T-helper 1 cell treated with Interleukin-12 subunit alpha and Interleukin-12 subunit beta and Interleukin-4 antibody, amounts not matched to agents 30 μg/mL and 1 μg/mL, for 36 hours (primary cell): Measurements from ENCODE around the gene RNF114.
A peak's percentile ranks its signal among the peaks of the same experiment; 100 is the strongest.

Experiments
- H3K27ac Mint-ChIP-seq: one replicate; pipeline ENCODE4 v1.8.0; 2021; ENCODE audit warnings: mild to moderate bottlenecking, mixed read lengths
- H3K27me3 Mint-ChIP-seq: one replicate; pipeline ENCODE4 v1.8.0; 2021; ENCODE audit warnings: low read depth, mixed read lengths
- H3K36me3 Mint-ChIP-seq: one replicate; pipeline ENCODE4 v1.8.0; 2021; ENCODE audit warnings: low read depth, mixed read lengths
- H3K4me1 Mint-ChIP-seq: one replicate; pipeline ENCODE4 v1.8.0; 2021; ENCODE audit warnings: low read depth, mixed read lengths
- H3K4me3 Mint-ChIP-seq: one replicate; pipeline ENCODE4 v1.8.0; 2021; ENCODE audit warnings: mild to moderate bottlenecking, moderate library complexity, mixed read lengths
- H3K9me3 Mint-ChIP-seq: one replicate; pipeline ENCODE4 v1.8.0; 2021; ENCODE audit warnings: mixed read lengths

The RNF114 gene

DNA sequence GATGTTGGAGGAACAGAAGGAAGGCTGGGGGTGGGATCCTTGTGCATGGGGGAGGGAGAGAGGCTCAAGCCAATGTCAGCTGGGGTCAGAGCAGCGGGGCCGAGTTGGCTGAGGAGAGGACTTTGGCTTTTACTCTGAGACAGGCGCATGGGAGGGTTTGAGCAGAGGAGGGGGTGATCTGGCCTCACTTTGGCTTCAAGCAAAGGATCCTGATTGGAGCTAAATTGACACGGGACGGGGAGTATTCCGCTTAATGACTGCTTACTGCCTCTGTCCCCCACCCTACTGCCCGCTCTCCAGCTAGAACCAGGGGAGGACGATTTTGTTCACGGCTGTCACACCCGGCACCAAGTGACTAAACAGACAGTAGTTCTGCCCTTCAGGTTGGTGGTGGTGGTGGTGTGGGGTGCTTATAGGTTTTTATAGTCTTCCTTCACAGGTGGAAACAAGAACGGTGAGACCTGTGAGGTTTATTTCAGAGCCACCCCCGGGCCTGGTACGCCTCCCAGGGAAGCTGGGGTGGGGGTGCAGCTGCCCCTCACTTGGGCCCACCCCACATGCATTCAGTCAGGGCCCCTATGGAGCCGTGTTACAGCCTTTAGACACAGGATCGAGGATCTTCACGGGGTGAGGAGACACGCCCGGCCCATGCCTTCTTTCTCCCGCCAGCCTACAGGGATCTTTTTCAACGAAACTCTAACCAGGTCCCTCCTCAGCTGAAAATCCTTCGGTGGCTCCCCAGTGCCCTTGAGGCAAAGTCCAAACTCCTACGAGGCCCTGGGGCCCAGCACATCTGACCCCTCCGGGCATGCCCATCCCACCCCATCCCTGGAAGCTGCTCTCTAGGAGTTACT is 45.2 kb downstream of the RNF114 start:
- H3K4me1 Mint-ChIP-seq, result peaks cover 15% of the 10 kb centered on the region
- peaks cover 30% of the 10 kb centered on the region for H3K27me3 Mint-ChIP-seq
- peak overlapping the region; percentile 58 for H3K4me3 Mint-ChIP-seq
- H3K9me3 Mint-ChIP-seq, result no peaks in the 10 kb centered on the region
- H3K27ac Mint-ChIP-seq, result no peak overlapping the region
- H3K36me3 Mint-ChIP-seq, result no peaks in the 10 kb centered on the region

- peaks cover 15% of the 10 kb centered on the region for H3K4me1 Mint-ChIP-seq
- no peaks in the 10 kb centered on the region for H3K9me3 Mint-ChIP-seq
- H3K4me3 Mint-ChIP-seq, result peak overlapping the region; percentile 58
- H3K36me3 Mint-ChIP-seq, result no peaks in the 10 kb centered on the region
- H3K27ac Mint-ChIP-seq, result no peak overlapping the region
- H3K27me3 Mint-ChIP-seq, result peaks cover 30% of the 10 kb centered on the region
Observed at GRCh38 chr20:49982072-49982345, 45.8 kb downstream of the RNF114 start.

DNA sequence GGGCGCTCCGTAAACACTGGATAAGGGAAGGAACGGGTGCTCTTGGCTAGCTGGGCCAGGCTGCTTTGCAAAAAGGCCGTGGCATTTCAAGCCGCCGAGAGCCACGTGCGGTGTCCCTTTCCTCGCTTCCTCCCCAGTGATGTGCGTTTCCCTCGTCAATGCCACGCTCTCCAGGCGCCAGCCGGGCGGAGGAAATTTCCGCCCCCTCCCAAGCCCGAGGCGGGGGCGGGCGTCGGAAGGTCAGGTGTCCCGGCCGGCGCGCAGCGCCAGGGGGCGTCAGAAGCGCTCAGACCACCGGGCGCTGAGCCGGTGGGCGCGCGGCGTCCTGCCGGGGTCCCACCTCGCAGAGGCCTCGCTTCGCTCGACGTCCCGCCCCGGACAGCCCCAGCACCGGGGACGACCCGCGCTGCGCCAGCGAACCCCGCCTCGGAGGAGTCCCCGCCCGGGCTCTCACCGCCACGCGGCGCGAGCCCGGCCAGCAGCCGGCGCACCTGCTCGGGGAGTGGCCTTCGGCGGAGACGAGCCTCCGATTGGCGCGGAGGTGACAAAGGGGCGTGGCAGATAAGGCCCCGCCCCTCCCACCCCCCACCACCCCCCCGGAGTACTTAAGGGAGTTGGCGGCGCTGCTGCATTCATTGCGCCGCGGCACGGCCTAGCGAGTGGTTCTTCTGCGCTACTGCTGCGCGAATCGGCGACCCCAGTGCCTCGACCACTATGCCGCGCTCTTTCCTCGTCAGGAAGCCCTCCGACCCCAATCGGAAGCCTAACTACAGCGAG is 46.3 kb downstream of the RNF114 start, which contains the start of gene SNAI1:
TSS of gene SNAI1 (plus strand) at position 635 of the 777 bp plus-strand sequence. CDS start at position 715, 80 bp downstream.
- H3K4me1 Mint-ChIP-seq, result peaks cover 15% of the 10 kb centered on the region
- no peaks in the 10 kb centered on the region for H3K36me3 Mint-ChIP-seq
- peak within 1 kb of the TSS; percentile 58 for H3K4me3 Mint-ChIP-seq
- peaks cover 27% of the 10 kb centered on the region for H3K27me3 Mint-ChIP-seq
- H3K9me3 Mint-ChIP-seq, result no peaks in the 10 kb centered on the region
- H3K27ac Mint-ChIP-seq, result no peak within 1 kb of the TSS

DNA sequence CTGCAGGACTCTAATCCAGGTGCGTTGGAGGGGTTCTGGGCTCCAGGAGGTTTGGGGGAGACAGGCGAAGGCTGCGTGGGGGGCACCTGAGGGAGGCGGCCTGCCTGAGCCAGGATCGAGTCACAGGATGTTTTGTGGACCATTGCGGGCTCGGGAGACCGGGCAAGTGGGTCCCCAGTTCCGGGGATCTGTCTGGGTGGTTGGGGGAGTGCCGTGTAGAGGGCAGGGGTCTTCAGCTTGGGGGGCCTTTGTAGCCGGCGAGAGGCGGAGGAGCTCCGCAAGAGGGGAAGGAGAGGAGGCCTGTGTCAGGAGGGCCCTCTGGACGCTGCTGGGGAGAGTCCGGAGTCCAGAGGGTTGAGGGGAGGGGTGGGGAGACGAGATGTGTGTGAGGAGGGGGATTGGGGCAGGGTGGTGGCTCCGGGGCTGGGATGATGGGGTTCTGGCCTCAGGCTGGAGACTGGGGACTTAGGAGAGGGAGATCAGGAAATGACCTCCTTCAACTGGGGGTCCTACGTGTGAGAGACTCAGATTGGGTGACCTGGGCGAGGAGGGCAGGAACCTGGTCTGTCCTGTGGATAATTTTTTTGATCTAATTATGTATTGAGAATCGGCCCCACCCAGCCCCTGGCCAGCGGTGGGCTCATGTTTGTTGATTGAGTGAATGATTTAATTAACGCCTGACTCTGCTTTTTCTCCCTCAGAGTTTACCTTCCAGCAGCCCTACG is 47.1 kb downstream of the RNF114 start:
- H3K27ac Mint-ChIP-seq, result no peak overlapping the region
- peaks cover 15% of the 10 kb centered on the region for H3K4me1 Mint-ChIP-seq
- H3K4me3 Mint-ChIP-seq, result peak overlapping the region; percentile 7

GRCh38 chr20:49983848-49984408 is 47.7 kb downstream of the RNF114 start:
- H3K4me1 Mint-ChIP-seq, result peaks cover 15% of the 10 kb centered on the region
- no peaks in the 10 kb centered on the region for H3K36me3 Mint-ChIP-seq
- H3K27ac Mint-ChIP-seq, result no peak overlapping the region
- H3K4me3 Mint-ChIP-seq, result peak overlapping the region; percentile 68
- no peaks in the 10 kb centered on the region for H3K9me3 Mint-ChIP-seq
- peaks cover 27% of the 10 kb centered on the region for H3K27me3 Mint-ChIP-seq

More for the DNA sequence above, 47.1 kb downstream of the RNF114 start:
- no peaks in the 10 kb centered on the region for H3K36me3 Mint-ChIP-seq
- no peaks in the 10 kb centered on the region for H3K9me3 Mint-ChIP-seq
- peaks cover 27% of the 10 kb centered on the region for H3K27me3 Mint-ChIP-seq

DNA sequence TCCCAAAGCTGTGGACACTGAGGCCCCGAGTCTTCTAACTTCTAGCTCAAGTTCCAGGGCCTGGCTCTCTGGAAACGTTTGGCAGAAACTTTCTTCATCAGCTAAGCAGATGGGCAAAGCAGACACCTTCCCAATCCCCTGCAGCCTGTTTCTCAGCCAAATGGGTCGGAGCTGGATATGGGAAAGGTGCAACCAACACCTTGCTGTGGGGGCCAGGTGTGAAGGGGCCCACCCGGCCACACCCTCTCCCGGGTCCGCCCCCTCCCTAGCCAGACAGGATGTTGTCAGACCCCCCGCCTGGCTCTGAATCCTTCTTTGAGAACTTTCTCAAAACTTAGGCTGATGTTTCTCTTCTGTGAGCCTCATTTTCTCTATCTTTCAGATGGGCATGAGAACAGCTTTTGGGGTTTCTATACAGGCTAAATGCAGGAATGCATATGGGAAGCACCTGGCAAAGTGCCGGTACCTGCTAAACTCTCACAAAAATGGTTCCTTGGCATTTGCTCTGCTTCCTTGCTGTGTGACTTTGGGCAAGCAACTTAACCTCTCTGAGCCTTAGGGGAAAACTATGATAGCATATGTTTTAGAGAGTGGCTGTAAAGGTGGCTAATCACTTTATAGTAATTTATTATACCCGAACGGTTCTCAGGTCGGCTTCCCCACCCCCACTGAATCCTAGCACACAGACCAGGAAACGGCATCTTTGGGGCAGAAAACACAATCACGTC is 48.4 kb downstream of the RNF114 start:
- Mint-ChIP-seq H3K27me3 (peaks cover 25% of the 10 kb centered on the region), H3K9me3 (no peaks in the 10 kb centered on the region), H3K4me1 (peaks cover 15% of the 10 kb centered on the region), H3K4me3 (no peak overlapping the region), H3K36me3 (no peaks in the 10 kb centered on the region), H3K27ac (no peak overlapping the region)

- H3K4me3 Mint-ChIP-seq, result no peak overlapping the region
- peaks cover 19% of the 10 kb centered on the region for H3K27me3 Mint-ChIP-seq
- H3K36me3 Mint-ChIP-seq, result no peaks in the 10 kb centered on the region
- no peaks in the 10 kb centered on the region for H3K9me3 Mint-ChIP-seq
- H3K27ac Mint-ChIP-seq, result no peak overlapping the region
- H3K4me1 Mint-ChIP-seq, result peaks cover 15% of the 10 kb centered on the region
Observed at GRCh38 chr20:49985157-49985556, 49.0 kb downstream of the RNF114 start.

- H3K4me1 Mint-ChIP-seq, result peaks cover 15% of the 10 kb centered on the region
- H3K27me3 Mint-ChIP-seq, result peaks cover 16% of the 10 kb centered on the region
- no peaks in the 10 kb centered on the region for H3K9me3 Mint-ChIP-seq
- H3K36me3 Mint-ChIP-seq, result no peaks in the 10 kb centered on the region
- H3K4me3 Mint-ChIP-seq, result no peak overlapping the region
- no peak overlapping the region for H3K27ac Mint-ChIP-seq
Observed at GRCh38 chr20:49985617-49986016, 49.4 kb downstream of the RNF114 start.

DNA sequence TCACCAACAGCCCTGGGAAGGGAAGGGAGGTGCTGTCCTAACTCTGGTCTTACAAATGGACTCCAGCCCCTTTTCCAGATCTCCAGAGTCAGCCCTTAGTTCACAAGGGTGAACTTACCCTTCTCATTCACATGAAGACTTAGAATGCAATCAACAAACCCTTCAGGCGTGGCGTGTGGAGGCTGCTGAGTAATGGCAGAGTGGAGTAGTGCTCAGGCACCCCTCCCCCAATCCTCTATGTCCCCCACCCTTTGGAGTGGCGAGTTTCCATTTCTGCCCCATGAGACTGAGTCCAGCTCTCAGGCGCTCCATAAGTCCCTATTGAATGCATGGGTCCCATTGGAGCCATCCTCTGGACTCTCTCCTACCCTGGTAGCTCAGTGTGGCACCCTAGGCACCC is 49.9 kb downstream of the RNF114 start:
- Mint-ChIP-seq H3K27me3 (peaks cover 12% of the 10 kb centered on the region), H3K27ac (no peak overlapping the region), H3K9me3 (no peaks in the 10 kb centered on the region), H3K4me3 (no peak overlapping the region), H3K36me3 (no peaks in the 10 kb centered on the region), H3K4me1 (peaks cover 15% of the 10 kb centered on the region)

DNA sequence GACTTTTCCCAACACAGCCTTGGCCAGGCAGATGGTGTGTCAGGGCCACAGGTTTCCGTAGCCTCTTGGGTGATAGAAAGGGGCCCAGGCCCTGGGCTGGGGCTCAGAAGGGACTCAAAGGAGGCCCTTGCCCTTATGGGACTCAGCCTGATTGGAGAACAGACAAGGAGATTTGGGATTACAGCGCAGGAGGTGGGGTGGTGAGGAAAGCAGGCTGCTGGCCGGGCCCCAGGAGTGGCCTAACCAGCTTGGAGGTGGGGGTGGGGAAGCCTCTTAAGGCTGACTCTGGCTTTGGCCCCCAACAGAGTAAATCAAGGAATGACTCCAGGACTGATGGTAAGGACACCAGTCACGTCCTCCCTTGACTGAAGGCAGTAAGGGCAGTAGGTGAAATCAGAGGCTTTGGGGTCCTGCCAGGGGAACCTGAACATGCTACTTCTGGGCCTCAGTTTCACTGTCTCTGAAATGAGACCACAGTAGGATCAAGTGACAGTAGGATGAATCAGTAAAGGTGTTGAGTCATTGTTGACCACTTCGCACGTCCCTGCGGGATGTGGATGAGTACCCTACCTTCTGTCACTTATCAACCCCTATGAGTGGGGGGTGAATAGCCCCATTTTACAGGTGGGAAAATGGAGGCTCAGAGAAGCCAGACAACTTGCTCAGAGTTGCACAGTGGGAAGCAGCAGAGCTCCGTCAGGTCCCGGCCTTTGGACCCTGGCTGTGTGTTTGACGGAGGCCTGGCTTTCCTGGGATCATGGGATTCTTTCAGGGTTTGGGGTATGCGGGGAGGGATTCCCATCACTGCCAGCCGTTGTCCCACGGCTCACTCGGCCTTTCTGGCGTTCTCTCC is 51.0 kb downstream of the RNF114 start:
- peaks cover 12% of the 10 kb centered on the region for H3K4me1 Mint-ChIP-seq
- H3K9me3 Mint-ChIP-seq, result no peaks in the 10 kb centered on the region
- peaks cover 1% of the 10 kb centered on the region for H3K27me3 Mint-ChIP-seq
- no peak overlapping the region for H3K4me3 Mint-ChIP-seq
- H3K27ac Mint-ChIP-seq, result no peak overlapping the region
- H3K36me3 Mint-ChIP-seq, result no peaks in the 10 kb centered on the region

DNA sequence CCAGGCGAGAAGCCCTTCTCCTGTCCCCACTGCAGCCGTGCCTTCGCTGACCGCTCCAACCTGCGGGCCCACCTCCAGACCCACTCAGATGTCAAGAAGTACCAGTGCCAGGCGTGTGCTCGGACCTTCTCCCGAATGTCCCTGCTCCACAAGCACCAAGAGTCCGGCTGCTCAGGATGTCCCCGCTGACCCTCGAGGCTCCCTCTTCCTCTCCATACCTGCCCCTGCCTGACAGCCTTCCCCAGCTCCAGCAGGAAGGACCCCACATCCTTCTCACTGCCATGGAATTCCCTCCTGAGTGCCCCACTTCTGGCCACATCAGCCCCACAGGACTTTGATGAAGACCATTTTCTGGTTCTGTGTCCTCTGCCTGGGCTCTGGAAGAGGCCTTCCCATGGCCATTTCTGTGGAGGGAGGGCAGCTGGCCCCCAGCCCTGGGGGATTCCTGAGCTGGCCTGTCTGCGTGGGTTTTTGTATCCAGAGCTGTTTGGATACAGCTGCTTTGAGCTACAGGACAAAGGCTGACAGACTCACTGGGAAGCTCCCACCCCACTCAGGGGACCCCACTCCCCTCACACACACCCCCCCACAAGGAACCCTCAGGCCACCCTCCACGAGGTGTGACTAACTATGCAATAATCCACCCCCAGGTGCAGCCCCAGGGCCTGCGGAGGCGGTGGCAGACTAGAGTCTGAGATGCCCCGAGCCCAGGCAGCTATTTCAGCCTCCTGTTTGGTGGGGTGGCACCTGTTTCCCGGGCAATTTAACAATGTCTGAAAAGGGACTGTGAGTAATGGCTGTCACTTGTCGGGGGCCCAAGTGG is 51.9 kb downstream of the RNF114 start:
- H3K36me3 Mint-ChIP-seq, result no peaks in the 10 kb centered on the region
- no peak overlapping the region for H3K4me3 Mint-ChIP-seq
- H3K9me3 Mint-ChIP-seq, result no peaks in the 10 kb centered on the region
- H3K4me1 Mint-ChIP-seq, result peaks cover 7% of the 10 kb centered on the region
- peaks cover under 1% of the 10 kb centered on the region for H3K27me3 Mint-ChIP-seq
- H3K27ac Mint-ChIP-seq, result no peak overlapping the region

DNA sequence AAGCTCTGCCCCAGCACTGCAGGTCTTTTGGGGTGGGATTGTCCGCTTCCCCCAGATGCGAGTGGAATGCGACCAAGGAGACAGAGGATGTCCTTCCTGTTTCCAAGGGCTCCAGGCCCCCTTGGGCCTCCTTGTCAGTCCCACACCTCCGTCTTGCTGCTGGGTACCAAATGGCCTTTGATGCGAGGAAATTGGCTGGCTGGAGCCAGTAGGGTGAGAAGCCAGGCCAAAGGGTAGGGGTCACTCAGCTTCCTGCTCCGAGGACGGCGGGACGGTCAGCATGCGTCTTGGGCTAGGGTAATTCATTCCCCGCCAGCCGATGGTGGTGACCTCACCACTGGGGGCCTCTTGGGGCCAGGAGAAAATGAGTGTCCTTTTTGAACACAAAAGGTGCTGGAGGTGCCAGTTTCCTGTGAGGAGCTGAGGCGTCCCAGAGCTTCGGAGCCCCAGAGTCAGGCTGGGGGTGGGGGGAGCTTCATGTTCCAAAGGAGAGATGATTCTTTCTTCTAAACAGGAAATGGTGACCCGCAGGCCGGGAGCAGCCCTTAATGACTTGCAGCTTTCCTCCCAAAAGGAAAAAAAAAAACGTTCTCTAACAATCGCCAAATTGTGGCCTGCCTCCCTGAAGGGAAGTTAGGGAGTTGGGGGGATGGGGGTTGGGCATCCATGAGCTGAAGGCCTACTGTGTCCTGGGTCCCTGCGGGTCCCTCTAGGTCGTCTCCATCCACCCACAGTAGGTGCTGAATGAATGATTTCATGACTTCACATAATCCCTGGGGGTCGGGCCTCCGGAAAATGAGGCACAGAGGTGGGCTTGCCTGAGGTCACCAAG is 53.3 kb downstream of the RNF114 start:
- Mint-ChIP-seq H3K4me1 (no peaks in the 10 kb centered on the region), H3K36me3 (no peaks in the 10 kb centered on the region), H3K9me3 (no peaks in the 10 kb centered on the region), H3K27ac (no peak overlapping the region), H3K4me3 (no peak overlapping the region), H3K27me3 (peaks cover 5% of the 10 kb centered on the region)
